Heart left ventricle (tissue), 16 donors: ENCODE results near the gene WASF3. TPM values are rescaled to one million over a fixed set of nuclear protein-coding genes. Genes with fewer than 3 reads are reported as not detected.

Experiments used
- ATAC-seq, 4 donors: fragments of 200-7000 bp; cut with Tn5 transposase; one replicate each; pipeline ENCODE4 v1.9.1; 2020 to 2022; ENCODE audit warnings: moderate library complexity in 4 of 4, mild to moderate bottlenecking in 3 of 4, moderate number of reproducible peaks in 1 of 4
- DNase-seq, 5 donors: peaks; one replicate each; pipeline ENCODE4 v3.0.0-alpha.2; 2020
- H3K27ac ChIP-seq, 12 donors: fragments of 200-600 bp; sonication (generic) in 4 of 12; one replicate each; pipeline versions ENCODE4 v1.5.0 to v1.8.0; 2016 to 2022; ENCODE audit warnings: mild to moderate bottlenecking in 2 of 12
- H3K27me3 ChIP-seq, 9 donors: fragments of 200-600 bp; sonication (generic) in 2 of 9; one replicate each; pipeline versions ENCODE4 v1.5.1 to v1.8.0; 2016 to 2022; ENCODE audit warnings: mild to moderate bottlenecking in 3 of 9
- H3K36me3 ChIP-seq, 9 donors: fragments of 200-600 bp; sonication (generic) in 2 of 9; one replicate each; pipeline versions ENCODE4 v1.5.0 to v1.8.0; 2018 to 2022; ENCODE audit warnings: mild to moderate bottlenecking in 2 of 9
- H3K4me1 ChIP-seq, 12 donors: fragments of 200-600 bp; sonication (generic) in 4 of 12; one replicate each; pipeline versions ENCODE4 v1.5.0 to v1.8.0; 2016 to 2022; ENCODE audit warnings: mild to moderate bottlenecking in 3 of 12
- H3K4me3 ChIP-seq, 12 donors: fragments of 200-600 bp; sonication (generic) in 4 of 12; one replicate each; pipeline versions ENCODE4 v1.5.0 to v1.8.0; 2017 to 2022; ENCODE audit warnings: mild to moderate bottlenecking in 9 of 12, moderate library complexity in 4 of 12
- H3K9me3 ChIP-seq, 12 donors: fragments of 200-600 bp; sonication (generic) in 4 of 12; one replicate each; pipeline versions ENCODE4 v1.5.0 to v1.8.0; 2016 to 2022; ENCODE audit warnings: mild to moderate bottlenecking in 1 of 12
- POLR2A ChIP-seq, 2 donors: fragments of 450-650 bp; IDR thresholded peaks; one replicate each; pipeline ENCODE4 v1.6.1; 2017; ENCODE audit warnings: antibody characterized with exemption in 2 of 2, mild to moderate bottlenecking in 2 of 2, moderate library complexity in 2 of 2
- WGBS, 4 donors: extraction: QIAGEN DNeasy Blood & Tissue Kit in 2 of 4; methylation state at CpG; one replicate each; pipeline versions ENCODE4 v1.1.5 to v1.1.7; 2013 to 2018; 5-methylcytosine and 5-hydroxymethylcytosine counted together
- intact Hi-C, 10 donors: fragments of 100-400 bp; cut with DNase I; formaldehyde crosslinking; loops; one replicate each; pipeline versions ENCODE4 v1.11.1 to v1.14.2; 2022
- polyA plus RNA-seq, 2 donors: library from polyadenylated mRNA; stranded (reverse); fragments of 200-250 nt; gene quantifications; one replicate each; pipeline ENCODE4 v1.2.3, GENCODE V29; 2013
- total RNA-seq, 9 donors: library from RNA; depleted of rRNA in 2 of 9; stranded (reverse); fragments of >200 nt in 2 of 9; fragmentation: NEBNext Ultra II Directional in 3 of 9; extraction: Animal tissue kit (Norgen Biotek cat#: 25700) in 3 of 9; gene quantifications; one replicate each; pipeline versions ENCODE4 v1.1.0 to v1.2.4, GENCODE V29; 2016 to 2023
- TF ChIP-seq, protein P1 (sequence below), 12 donors: fragments of 200-600 bp; sonication (generic) in 4 of 12; IDR thresholded peaks; one replicate each; pipeline versions ENCODE4 v1.5.0 to v1.8.0; 2018 to 2022; ENCODE audit warnings: antibody characterized with exemption in 12 of 12, mild to moderate bottlenecking in 5 of 12
- donor health status: ischemic (EF 13 %, LVEDD 7.1; RV severe dilation, severe dysfunction).
- donor health status: healthy with polysubstance abuse.
- donor health status: DM: no; HTN: yes; CAD: no.
- donor health status: DM: no; HTN: no; CAD: no.
- donor health status: ischemic (EF 25% LVEDD 6.9; RV normal size, moderate dysfunction).
- donor health status: ischemic (EF 25% LVEDD 5.7; RV mildly dilated, moderate dysfunction).
- donor health status: healthy.
- donor health status: DM: yes; HTN: yes; CAD: no.
- donor health status: ischemic (EF 35%, LVEDD 5.7; RV mildly dilated, moderate dysfunction).
- donor health status: nonischemic (EF 11% LVEDD 7.7; RV severe dilation, severe dysfunction).
- donor health status: DM: yes; HTN: yes; CAD: no.
- donor health status: PGD.
- donor health status: ischemic (EF 29% LVEDD 5.4; RV normal size, mild dysfunction).
- donor health status: nonischemic (EF 23%, LVEDD 6.1; RV moderate dilation, normal function).

WASF3 gene
- total and polyA plus RNA-seq, 11 donors = 3.4 to 14.9 (median 10.0) TPM

DNA sequence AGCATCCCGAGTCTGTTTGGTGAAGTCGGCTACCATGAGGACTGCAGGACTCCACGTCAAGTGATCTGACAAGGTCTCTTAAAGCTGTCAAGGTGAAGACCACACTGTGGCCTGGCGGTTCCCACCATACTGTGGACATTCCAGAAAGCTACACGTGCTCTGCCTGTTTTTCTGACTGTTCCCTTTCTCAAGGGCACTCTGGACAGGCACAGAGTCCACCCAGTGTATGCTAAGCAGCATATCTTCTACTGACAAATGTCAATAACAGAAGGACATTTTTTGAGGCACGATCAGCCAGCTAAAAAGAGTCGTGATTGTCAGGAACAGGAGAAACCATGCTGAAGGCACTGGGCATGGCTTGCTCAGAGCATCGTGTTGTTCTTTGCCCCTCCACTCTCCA lies 12.8 kb upstream of the WASF3 start:
- DNase-seq = no peak
- Histone ChIP-seq H3K27me3 (peaks cover 0 to 14% (median 0%) of the 10 kb centered on the region in 9 donors), H3K4me3 (no peak overlapping the region), H3K27ac (no peak overlapping the region), H3K9me3 (no peaks in the 10 kb centered on the region), H3K4me1 (no peaks in the 10 kb centered on the region), H3K36me3 (no peaks in the 10 kb centered on the region)
- TF ChIP-seq, protein P1, sequence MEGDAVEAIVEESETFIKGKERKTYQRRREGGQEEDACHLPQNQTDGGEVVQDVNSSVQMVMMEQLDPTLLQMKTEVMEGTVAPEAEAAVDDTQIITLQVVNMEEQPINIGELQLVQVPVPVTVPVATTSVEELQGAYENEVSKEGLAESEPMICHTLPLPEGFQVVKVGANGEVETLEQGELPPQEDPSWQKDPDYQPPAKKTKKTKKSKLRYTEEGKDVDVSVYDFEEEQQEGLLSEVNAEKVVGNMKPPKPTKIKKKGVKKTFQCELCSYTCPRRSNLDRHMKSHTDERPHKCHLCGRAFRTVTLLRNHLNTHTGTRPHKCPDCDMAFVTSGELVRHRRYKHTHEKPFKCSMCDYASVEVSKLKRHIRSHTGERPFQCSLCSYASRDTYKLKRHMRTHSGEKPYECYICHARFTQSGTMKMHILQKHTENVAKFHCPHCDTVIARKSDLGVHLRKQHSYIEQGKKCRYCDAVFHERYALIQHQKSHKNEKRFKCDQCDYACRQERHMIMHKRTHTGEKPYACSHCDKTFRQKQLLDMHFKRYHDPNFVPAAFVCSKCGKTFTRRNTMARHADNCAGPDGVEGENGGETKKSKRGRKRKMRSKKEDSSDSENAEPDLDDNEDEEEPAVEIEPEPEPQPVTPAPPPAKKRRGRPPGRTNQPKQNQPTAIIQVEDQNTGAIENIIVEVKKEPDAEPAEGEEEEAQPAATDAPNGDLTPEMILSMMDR (IDR thresholded peaks at IDR 0.05) = no peak
- TF ChIP-seq POLR2A (IDR thresholded peaks at IDR 0.05) = no peak
- no peak for ATAC-seq
- intact Hi-C loops = no loop called here
- WGBS, 4 donors = 68 to 74% (median 69%) methylated on average over 8 of the region's 8 CpGs

DNA sequence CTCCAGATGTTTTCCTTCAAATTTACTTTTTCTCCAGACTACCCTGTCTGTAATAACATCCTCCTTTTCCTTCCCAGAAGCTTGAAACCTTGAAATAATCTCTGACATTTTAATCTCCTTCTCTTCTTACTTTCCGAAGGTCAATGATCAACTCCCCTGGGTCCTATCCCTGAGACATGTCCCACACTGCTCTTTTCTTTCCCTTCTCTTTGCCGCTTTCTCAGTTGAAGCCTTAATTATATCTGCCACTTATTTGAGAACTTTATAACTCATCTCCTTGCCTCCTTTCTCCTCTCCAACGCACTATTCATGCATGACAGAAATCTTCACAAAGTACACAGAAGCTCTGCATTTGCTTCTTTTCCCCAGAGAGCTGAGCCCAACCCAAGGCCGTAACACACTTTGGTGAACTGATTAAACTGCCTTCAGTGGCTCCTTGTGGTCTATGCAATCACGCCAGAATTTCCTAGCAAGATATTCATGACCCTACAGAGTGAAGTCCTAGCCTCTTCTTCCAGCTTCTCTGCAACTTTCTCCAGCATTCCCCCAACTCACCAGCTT lies 9.2 kb upstream of the WASF3 start:
- Histone ChIP-seq H3K4me3 (no peak overlapping the region), H3K36me3 (no peaks in the 10 kb centered on the region), H3K27ac (no peak overlapping the region), H3K4me1 (no peaks in the 10 kb centered on the region), H3K9me3 (no peaks in the 10 kb centered on the region), H3K27me3 (peaks cover 0 to 24% (median 6%) of the 10 kb centered on the region in 9 donors)
- WGBS, 4 donors = 44 to 57% (median 50%) methylated on average over 5 of the region's 5 CpGs
- intact Hi-C loops = no loop called here
- ATAC-seq (no peak), DNase-seq (no peak)
- TF ChIP-seq, protein P1 (IDR thresholded peaks at IDR 0.05) = no peak
- TF ChIP-seq POLR2A (IDR thresholded peaks at IDR 0.05) = no peak

DNA sequence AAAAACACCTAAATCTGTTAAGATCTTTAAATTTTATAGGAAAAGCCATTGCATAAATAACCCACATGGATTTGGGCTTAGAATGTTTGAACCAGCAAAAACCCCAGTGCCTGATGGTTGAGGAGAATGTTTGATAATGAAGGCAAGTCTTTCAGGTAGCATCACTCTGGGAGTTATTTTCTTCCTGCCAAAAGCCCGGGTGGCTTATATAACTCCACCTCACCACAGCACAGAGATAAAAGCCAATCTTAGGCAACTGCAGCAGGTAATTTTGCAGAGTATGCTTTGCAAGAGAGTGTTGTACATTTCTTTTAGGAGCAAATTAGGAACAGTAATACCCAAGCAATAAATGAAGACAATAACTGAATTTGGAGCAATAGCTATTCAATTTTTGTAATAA lies 7.8 kb upstream of the WASF3 start:
- no peaks in the 10 kb centered on the region for H3K4me1 ChIP-seq
- no peak for TF ChIP-seq POLR2A (IDR thresholded peaks at IDR 0.05)
- TF ChIP-seq, protein P1 (IDR thresholded peaks at IDR 0.05) = no peak
- DNase-seq = no peak
- 18 to 27% (median 19%) methylated on average over 1 of the region's 1 CpG for WGBS, 4 donors
- no peak overlapping the region for H3K4me3 ChIP-seq
- intact Hi-C loops = no loop called here
- no peaks in the 10 kb centered on the region for H3K36me3 ChIP-seq
- no peaks in the 10 kb centered on the region for H3K9me3 ChIP-seq
- no peak overlapping the region for H3K27ac ChIP-seq
- peaks cover 0 to 24% (median 6%) of the 10 kb centered on the region in 9 donors for H3K27me3 ChIP-seq
- no peak for ATAC-seq

DNA sequence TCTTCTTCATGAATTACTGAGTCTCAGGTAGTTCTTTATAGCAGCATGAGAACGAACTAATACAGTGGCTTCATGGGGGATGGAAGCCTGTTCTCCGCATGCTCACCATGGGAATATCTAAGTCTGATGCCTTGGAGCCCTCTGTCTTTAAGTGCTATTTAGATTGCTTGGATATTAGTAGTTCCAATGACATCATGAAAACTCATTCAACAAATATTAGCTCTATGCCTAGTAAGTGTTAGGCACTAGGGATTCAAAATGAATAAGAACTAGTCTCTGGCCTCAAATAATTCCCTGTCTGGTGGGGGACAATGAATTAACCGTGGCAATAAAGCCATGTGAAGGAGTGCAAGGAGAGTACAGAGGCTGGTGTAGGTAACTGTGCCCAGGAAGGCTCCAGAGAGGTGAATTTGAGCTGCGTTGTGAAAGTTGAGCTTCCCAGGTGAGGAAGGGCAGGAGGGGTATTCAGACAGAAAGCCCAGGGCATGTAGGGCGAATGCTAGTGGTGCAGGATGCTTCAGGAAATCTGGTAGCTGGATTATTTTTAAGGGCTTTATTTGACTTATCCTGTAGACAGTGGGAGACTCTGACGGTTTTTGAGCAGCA lies 6.1 kb upstream of the WASF3 start:
- intact Hi-C loops = no loop called here
- Histone ChIP-seq H3K36me3 (no peaks in the 10 kb centered on the region), H3K9me3 (no peaks in the 10 kb centered on the region), H3K4me1 (no peaks in the 10 kb centered on the region), H3K4me3 (no peak overlapping the region), H3K27me3 (peaks cover 0 to 17% (median 6%) of the 10 kb centered on the region in 9 donors), H3K27ac (no peak overlapping the region)
- 77 to 84% (median 79%) methylated on average over 6 of the region's 6 CpGs for WGBS, 4 donors
- no peak for TF ChIP-seq POLR2A (IDR thresholded peaks at IDR 0.05)
- TF ChIP-seq, protein P1 (IDR thresholded peaks at IDR 0.05) = no peak
- DNase-seq (no peak), ATAC-seq (no peak)
